B cell (primary cell): ENCODE results near the gene ZBTB47. TPM values are rescaled to one million over a fixed set of nuclear protein-coding genes. Genes with fewer than 3 reads are reported as not detected.

Experiments used
- ATAC-seq: fragments of 200-7000 bp; cut with Tn5 transposase; one replicate; pipeline ENCODE4 v1.10.0; 2021; ENCODE audit warnings: low read depth, mild to moderate bottlenecking, moderate number of reproducible peaks, moderate library complexity
- CTCF ChIA-PET: fragments of 350-600 bp; sonication (Branson Sonifier 250); formaldehyde crosslinking; loops from one replicate; lab custom pipeline; 2021; ENCODE audit warnings: antibody characterized with exemption, inconsistent platforms; lab: Charles Lee
- POLR2A ChIA-PET: fragments of 350-600 bp; sonication (Branson Sonifier 250); formaldehyde crosslinking; loops from one replicate; lab custom pipeline; 2021; ENCODE audit warnings: antibody characterized with exemption; lab: Charles Lee
- DNase-seq: peaks from one replicate; pipeline ENCODE4 v3.0.0; 2013
- H2AFZ ChIP-seq: 2 replicates; pipeline ENCODE4 v1.6.1; 2012; ENCODE audit warnings: mild to moderate bottlenecking, low read depth, low read length; ENCODE audit not compliant: insufficient read depth, poor library complexity, severe bottlenecking
- H3K27ac ChIP-seq, 2 donors: 1 replicate in 1 of 2; 2 replicates in 1 of 2; pipeline ENCODE4 v1.5.1; 2012 to 2013; ENCODE audit warnings: low read length in 2 of 2, mild to moderate bottlenecking in 2 of 2, moderate library complexity in 1 of 2
- H3K27me3 ChIP-seq, 4 experiments: fragments of 200-600 bp in 1 of 4; sonication (generic) in 1 of 4; replicated peaks in 1 of 4; 1 replicate in 2 of 4; 2 replicates in 2 of 4; pipeline versions ENCODE4 v1.6.1 to v1.7.0; 2013 to 2016; ENCODE audit warnings: low read length in 3 of 4, mild to moderate bottlenecking in 2 of 4, mixed read lengths in 1 of 4, moderate library complexity in 1 of 4; ENCODE audit not compliant: insufficient read depth in 4 of 4, control insufficient read depth in 3 of 4; ENCODE audit errors: control extremely low read depth in 1 of 4
- H3K36me3 ChIP-seq, 2 experiments: replicated peaks in 1 of 2; 1 replicate in 1 of 2; 2 replicates in 1 of 2; pipeline versions ENCODE4 v1.6.1 to v1.7.1; 2013; ENCODE audit warnings: low read length in 1 of 2; ENCODE audit not compliant: insufficient read depth in 2 of 2, control insufficient read depth in 1 of 2; ENCODE audit errors: control extremely low read depth in 1 of 2, extremely low read depth in 1 of 2
- H3K4me1 ChIP-seq, 2 donors: fragments of 200-600 bp in 1 of 2; sonication (generic) in 1 of 2; 1 replicate in 1 of 2; 2 replicates in 1 of 2; pipeline versions ENCODE4 v1.5.1 to v1.6.1; 2013 to 2017; ENCODE audit warnings: low read length in 2 of 2; ENCODE audit not compliant: control insufficient read depth in 2 of 2, insufficient read depth in 2 of 2
- H3K4me2 ChIP-seq: replicated peaks from 2 replicates; pipeline ENCODE3; 2012; ENCODE audit warnings: mild to moderate bottlenecking, low read depth, low read length; ENCODE audit not compliant: poor library complexity, severe bottlenecking
- H3K4me3 ChIP-seq, 5 experiments: fragments of 200-600 bp in 1 of 5; sonication (generic) in 1 of 5; 1 replicate in 3 of 5; 2 replicates in 2 of 5; pipeline versions ENCODE4 v1.5.1 to v1.7.0; 2011 to 2016; ENCODE audit warnings: low read length in 4 of 5, mild to moderate bottlenecking in 4 of 5, low read depth in 2 of 5, control low read depth in 1 of 5, moderate library complexity in 1 of 5; ENCODE audit not compliant: insufficient read depth in 1 of 5; ENCODE audit errors: control extremely low read depth in 1 of 5, extremely low read depth in 1 of 5
- H3K79me2 ChIP-seq: fragments of 200-600 bp; sonication (generic); one replicate; pipeline ENCODE4 v1.6.0; 2016; ENCODE audit warnings: low read length; ENCODE audit not compliant: control insufficient read depth, insufficient read depth
- H3K9ac ChIP-seq: fragments of 200-600 bp; sonication (generic); 2 replicates; pipeline ENCODE4 v1.6.1; 2017; ENCODE audit warnings: mild to moderate bottlenecking, low read length, moderate library complexity
- H3K9me3 ChIP-seq, 3 donors: one replicate each; pipeline versions ENCODE4 v1.6.1 to v1.7.1; 2013; ENCODE audit warnings: low read length in 2 of 3; ENCODE audit not compliant: control insufficient read depth in 2 of 3, insufficient read depth in 1 of 3; ENCODE audit errors: control extremely low read depth in 1 of 3
- H4K20me1 ChIP-seq: 2 replicates; pipeline ENCODE4 v1.6.0; 2012; ENCODE audit warnings: mild to moderate bottlenecking, low read length; ENCODE audit not compliant: insufficient read depth, control insufficient read depth, poor library complexity, severe bottlenecking
- H3K27ac Mint-ChIP-seq: one replicate; pipeline ENCODE4 v1.8.0; 2021; ENCODE audit warnings: mixed read lengths
- H3K27me3 Mint-ChIP-seq: one replicate; pipeline ENCODE4 v1.8.0; 2021; ENCODE audit warnings: mixed read lengths
- H3K4me1 Mint-ChIP-seq: one replicate; pipeline ENCODE4 v1.8.0; 2021; ENCODE audit warnings: mixed read lengths
- H3K4me3 Mint-ChIP-seq: one replicate; pipeline ENCODE4 v1.8.0; 2021; ENCODE audit warnings: mixed read lengths
- H3K9me3 Mint-ChIP-seq: one replicate; pipeline ENCODE4 v1.8.0; 2022; ENCODE audit warnings: mixed read lengths; ENCODE audit not compliant: insufficient read depth
- EZH2 ChIP-seq: IDR thresholded peaks from 2 replicates; pipeline ENCODE4 v1.6.1; 2012; ENCODE audit warnings: borderline replicate concordance, low read depth, mild to moderate bottlenecking, moderate library complexity, low read length; ENCODE audit not compliant: insufficient read depth, poor library complexity, severe bottlenecking
- WGBS: methylation state at CpG from one replicate; pipeline ENCODE4 v1.1.5; 2013; ENCODE audit warnings: missing lambda C conversion rate; ENCODE audit not compliant: insufficient coverage; 5-methylcytosine and 5-hydroxymethylcytosine counted together
- intact Hi-C: fragments of 100-400 bp; cut with micrococcal nuclease; formaldehyde crosslinking; loops from one replicate; pipeline ENCODE4 v1.10.0; 2022
- polyA plus RNA-seq: library from polyadenylated mRNA; depleted of rRNA; stranded (reverse); fragments of >200 nt; gene quantifications from 2 replicates; pipeline ENCODE4 v1.2.3, GENCODE V29; 2012
- total RNA-seq, 2 donors: library from RNA; stranded (reverse); fragments of 120-200 nt in 1 of 2; gene quantifications; 1 replicate in 1 of 2; 2 replicates in 1 of 2; pipeline versions ENCODE4 v1.2.3 to v1.2.4, GENCODE V29; 2013 to 2022
- TF ChIP-seq, protein P1 (sequence below): fragments of 200-600 bp; IDR thresholded peaks from one replicate; pipeline ENCODE4 v1.8.0; 2022; ENCODE audit warnings: antibody characterized with exemption, mild to moderate bottlenecking

ZBTB47 gene
- total and polyA plus RNA-seq, 2 donors (not counting 1 experiment from before 2014, with no cell fraction given) = 0.34 to 1.6 TPM

GRCh38 chr3:42658771-42659390 is 5.4 kb downstream of the ZBTB47 start:
- no peak for TF ChIP-seq EZH2
- TF ChIP-seq, protein P1, sequence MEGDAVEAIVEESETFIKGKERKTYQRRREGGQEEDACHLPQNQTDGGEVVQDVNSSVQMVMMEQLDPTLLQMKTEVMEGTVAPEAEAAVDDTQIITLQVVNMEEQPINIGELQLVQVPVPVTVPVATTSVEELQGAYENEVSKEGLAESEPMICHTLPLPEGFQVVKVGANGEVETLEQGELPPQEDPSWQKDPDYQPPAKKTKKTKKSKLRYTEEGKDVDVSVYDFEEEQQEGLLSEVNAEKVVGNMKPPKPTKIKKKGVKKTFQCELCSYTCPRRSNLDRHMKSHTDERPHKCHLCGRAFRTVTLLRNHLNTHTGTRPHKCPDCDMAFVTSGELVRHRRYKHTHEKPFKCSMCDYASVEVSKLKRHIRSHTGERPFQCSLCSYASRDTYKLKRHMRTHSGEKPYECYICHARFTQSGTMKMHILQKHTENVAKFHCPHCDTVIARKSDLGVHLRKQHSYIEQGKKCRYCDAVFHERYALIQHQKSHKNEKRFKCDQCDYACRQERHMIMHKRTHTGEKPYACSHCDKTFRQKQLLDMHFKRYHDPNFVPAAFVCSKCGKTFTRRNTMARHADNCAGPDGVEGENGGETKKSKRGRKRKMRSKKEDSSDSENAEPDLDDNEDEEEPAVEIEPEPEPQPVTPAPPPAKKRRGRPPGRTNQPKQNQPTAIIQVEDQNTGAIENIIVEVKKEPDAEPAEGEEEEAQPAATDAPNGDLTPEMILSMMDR = no peak
- Histone ChIP-seq H3K9me3 (no peaks in the 10 kb centered on the region), H3K36me3 (no peaks in the 10 kb centered on the region), H4K20me1 (no peaks in the 10 kb centered on the region), H3K27me3 (peaks cover 0 to 1% (median 0%) of the 10 kb centered on the region in 4 experiments), H3K27ac (no peak overlapping the region), H3K9ac (no peak overlapping the region), H3K4me3 (no peak overlapping the region), H3K79me2 (no peaks in the 10 kb centered on the region), H3K4me1 (peaks cover 13 to 20% of the 10 kb centered on the region in 2 donors), H3K4me2 (no peak overlapping the region), H2AFZ (no peak overlapping the region)
- POLR2A ChIA-PET = no interaction called here
- peaks cover 5% of the 10 kb centered on the region for H3K4me1 Mint-ChIP-seq
- no peaks in the 10 kb centered on the region for H3K27me3 Mint-ChIP-seq
- CTCF ChIA-PET = no interaction called here
- intact Hi-C loops = no loop called here
- DNase-seq (no peak), ATAC-seq (no peak)
- H3K9me3 Mint-ChIP-seq = no peaks in the 10 kb centered on the region
- no peak overlapping the region for H3K27ac Mint-ChIP-seq
- 91% methylated on average over 21 of the region's 22 CpGs for WGBS
- no peak overlapping the region for H3K4me3 Mint-ChIP-seq

GRCh38 chr3:42659451-42660130 is 6.1 kb downstream of the ZBTB47 start:
- no peak overlapping the region for H3K4me2 ChIP-seq
- no peaks in the 10 kb centered on the region for H3K27me3 ChIP-seq
- no peak overlapping the region for H2AFZ ChIP-seq
- 90% methylated on average over 22 of the region's 25 CpGs for WGBS
- DNase-seq (no peak), ATAC-seq (no peak)
- no peak overlapping the region for H3K4me3 Mint-ChIP-seq
- H4K20me1 ChIP-seq = no peaks in the 10 kb centered on the region
- CTCF ChIA-PET = no interaction called here
- TF ChIP-seq, protein P1 = no peak
- no peak for TF ChIP-seq EZH2
- H3K36me3 ChIP-seq = no peaks in the 10 kb centered on the region
- H3K9ac ChIP-seq = no peak overlapping the region
- POLR2A ChIA-PET = no interaction called here
- peaks cover 9% of the 10 kb centered on the region for H3K4me1 Mint-ChIP-seq
- H3K79me2 ChIP-seq = no peaks in the 10 kb centered on the region
- H3K27ac ChIP-seq = no peak overlapping the region
- H3K27me3 Mint-ChIP-seq = no peaks in the 10 kb centered on the region
- H3K9me3 ChIP-seq = no peaks in the 10 kb centered on the region
- H3K4me3 ChIP-seq = no peak overlapping the region
- intact Hi-C loops = loop anchor here (5.0 kb wide), 1 partner anchor 83 kb away; no protein-coding TSS in a partner anchor
- H3K4me1 ChIP-seq = peaks cover 15 to 23% of the 10 kb centered on the region in 2 donors
- no peaks in the 10 kb centered on the region for H3K9me3 Mint-ChIP-seq
- H3K27ac Mint-ChIP-seq = no peak overlapping the region
